ENCODE measurements around the gene NAIF1.

Gene NAIF1

DNA sequence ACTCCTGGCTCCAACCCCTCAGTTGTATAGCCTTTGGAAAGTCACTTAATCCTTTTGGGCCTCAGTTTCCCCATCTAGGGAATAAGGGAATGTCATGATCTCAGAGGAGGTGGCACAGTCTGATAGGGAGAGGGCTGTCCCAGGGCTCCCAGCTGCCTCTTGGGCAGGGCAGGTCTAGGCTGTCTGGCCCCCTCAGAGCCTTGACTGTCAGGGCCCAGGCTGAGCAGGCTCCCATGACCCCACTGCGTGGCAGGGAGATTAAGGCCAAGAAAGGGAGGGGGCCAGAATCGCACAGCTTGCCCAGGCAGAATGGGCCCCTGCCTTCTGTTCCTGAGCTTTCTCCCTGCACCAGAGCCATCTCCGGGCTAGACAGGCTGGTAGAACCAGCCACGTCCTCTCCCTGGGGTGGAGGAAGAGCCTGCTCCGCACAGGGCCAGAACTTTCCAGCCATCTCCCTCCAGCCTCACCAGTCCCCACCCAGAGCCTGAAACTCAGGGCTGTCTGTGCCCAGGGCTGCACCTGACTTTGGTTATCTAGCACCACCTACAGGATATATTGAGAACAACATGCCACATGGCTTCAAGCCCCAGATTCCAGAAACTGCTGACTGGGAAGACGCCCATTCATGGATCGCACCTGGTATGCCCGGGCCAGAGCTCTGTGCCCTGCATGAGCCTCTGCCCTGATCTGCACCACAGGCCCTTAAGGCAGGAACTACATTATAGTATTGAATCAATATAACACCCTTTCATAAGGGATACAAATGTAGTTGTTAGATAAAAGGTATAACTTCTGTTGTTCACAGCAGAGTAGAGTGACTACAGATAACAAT lies 32.1 kb downstream of the NAIF1 start:
- Histone ChIP-seq H3K9me3 (no peaks in the 10 kb centered on the region), H3K4me3 (ENCODE audit: low read depth, low read length) (no peak overlapping the region), H3K4me1 (peaks cover 6% of the 10 kb centered on the region), H3K27me3 (no peaks in the 10 kb centered on the region), H3K36me3 (no peaks in the 10 kb centered on the region)
- DNase-seq: peak; percentile 88
- TF ChIP-seq, protein P1, sequence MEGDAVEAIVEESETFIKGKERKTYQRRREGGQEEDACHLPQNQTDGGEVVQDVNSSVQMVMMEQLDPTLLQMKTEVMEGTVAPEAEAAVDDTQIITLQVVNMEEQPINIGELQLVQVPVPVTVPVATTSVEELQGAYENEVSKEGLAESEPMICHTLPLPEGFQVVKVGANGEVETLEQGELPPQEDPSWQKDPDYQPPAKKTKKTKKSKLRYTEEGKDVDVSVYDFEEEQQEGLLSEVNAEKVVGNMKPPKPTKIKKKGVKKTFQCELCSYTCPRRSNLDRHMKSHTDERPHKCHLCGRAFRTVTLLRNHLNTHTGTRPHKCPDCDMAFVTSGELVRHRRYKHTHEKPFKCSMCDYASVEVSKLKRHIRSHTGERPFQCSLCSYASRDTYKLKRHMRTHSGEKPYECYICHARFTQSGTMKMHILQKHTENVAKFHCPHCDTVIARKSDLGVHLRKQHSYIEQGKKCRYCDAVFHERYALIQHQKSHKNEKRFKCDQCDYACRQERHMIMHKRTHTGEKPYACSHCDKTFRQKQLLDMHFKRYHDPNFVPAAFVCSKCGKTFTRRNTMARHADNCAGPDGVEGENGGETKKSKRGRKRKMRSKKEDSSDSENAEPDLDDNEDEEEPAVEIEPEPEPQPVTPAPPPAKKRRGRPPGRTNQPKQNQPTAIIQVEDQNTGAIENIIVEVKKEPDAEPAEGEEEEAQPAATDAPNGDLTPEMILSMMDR (IDR thresholded peaks at IDR 0.05; ENCODE audit: low read depth, low read length): peak; percentile 88

DNA sequence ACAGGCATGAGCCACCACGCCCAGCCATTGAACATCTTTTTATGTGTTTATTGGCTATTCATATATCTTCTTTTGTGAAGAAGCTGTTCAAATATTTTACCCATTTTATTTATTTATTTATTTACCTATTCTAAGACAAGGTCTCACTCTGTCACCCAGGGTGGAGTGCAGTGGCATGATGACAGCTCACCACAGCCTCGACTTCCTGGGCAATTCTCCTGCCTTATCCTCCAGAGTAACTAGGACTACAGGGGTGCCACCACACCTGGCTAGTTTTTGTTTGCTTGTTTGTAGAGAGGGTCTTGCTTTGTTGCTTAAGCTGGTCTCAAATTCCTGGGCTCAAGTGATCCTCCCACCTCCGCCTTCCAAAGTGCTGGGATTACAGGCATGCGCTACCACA lies 33.5 kb downstream of the NAIF1 start:
- H3K27me3 ChIP-seq: no peaks in the 10 kb centered on the region
- H3K36me3 ChIP-seq: no peaks in the 10 kb centered on the region
- H3K9me3 ChIP-seq: no peaks in the 10 kb centered on the region
- H3K4me1 ChIP-seq: peaks cover 6% of the 10 kb centered on the region
- H3K4me3 ChIP-seq (ENCODE audit: low read depth, low read length): no peak overlapping the region
- no peak for DNase-seq
- TF ChIP-seq, protein P1 (IDR thresholded peaks at IDR 0.05; ENCODE audit: low read depth, low read length): no peak

DNA sequence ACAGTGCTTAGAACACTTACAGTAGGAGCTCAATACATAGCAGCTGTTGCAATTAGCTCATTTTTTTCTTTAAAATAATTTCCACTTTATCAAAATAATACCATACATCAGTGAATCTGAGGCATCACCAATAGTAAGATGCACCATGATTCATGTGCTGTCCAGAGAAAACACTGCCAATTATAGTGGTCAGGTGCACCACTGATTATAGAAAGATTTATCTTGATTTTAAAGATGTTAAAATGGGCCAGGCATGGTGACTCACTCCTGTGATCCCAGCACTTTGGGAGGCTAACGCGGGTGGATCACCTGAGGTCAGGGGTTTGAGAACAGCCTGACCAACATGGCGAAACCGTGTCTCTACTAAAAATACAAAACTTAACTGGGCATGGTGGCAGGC lies 39.4 kb downstream of the NAIF1 start:
- no peak overlapping the region for H3K4me3 ChIP-seq (ENCODE audit: low read depth, low read length)
- no peak for DNase-seq
- H3K4me1 ChIP-seq: no peaks in the 10 kb centered on the region
- H3K9me3 ChIP-seq: no peaks in the 10 kb centered on the region
- no peaks in the 10 kb centered on the region for H3K27me3 ChIP-seq
- TF ChIP-seq, protein P1 (IDR thresholded peaks at IDR 0.05; ENCODE audit: low read depth, low read length): no peak
- no peaks in the 10 kb centered on the region for H3K36me3 ChIP-seq

DNA sequence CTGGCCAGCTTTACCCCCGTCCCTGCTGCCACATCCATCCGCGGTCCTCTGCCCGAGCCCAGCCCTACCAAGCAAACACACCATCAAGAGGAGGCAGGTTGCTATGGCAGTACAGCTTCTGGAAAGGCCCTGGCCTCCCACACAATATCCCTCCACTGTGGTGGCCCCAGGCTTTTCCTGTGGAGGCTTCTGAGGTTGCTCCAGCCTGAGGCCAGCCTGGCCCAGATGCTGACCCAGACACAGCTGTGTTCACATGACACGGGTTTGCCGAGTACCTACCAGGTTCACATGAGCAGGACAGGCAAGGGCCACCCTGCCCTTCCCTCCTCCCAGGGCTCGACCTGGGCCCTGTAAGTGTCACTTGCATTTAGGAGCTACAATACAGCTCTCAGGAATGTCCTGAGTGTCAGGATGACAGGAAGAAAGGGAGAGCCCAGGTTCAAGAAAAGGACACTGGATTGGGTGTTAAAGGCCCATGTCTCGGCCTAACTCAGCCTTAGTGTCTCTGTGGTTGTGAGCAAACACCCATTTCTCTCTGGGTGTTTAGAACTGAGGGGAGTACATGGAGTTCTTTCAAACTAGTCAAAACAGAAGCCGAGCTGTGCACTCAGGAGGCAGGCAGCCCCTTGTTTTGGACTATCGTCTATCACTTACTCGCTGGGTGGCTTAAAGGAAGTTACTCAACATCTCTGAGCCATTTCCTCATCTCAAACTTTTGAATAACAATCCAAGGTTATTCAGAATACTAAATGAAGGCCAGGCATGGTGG lies 40.2 kb downstream of the NAIF1 start:
- no peak for DNase-seq
- no peak overlapping the region for H3K4me3 ChIP-seq (ENCODE audit: low read depth, low read length)
- TF ChIP-seq, protein P1 (IDR thresholded peaks at IDR 0.05; ENCODE audit: low read depth, low read length): no peak
- no peaks in the 10 kb centered on the region for H3K9me3 ChIP-seq
- no peaks in the 10 kb centered on the region for H3K27me3 ChIP-seq
- H3K36me3 ChIP-seq: no peaks in the 10 kb centered on the region
- no peaks in the 10 kb centered on the region for H3K4me1 ChIP-seq

DNA sequence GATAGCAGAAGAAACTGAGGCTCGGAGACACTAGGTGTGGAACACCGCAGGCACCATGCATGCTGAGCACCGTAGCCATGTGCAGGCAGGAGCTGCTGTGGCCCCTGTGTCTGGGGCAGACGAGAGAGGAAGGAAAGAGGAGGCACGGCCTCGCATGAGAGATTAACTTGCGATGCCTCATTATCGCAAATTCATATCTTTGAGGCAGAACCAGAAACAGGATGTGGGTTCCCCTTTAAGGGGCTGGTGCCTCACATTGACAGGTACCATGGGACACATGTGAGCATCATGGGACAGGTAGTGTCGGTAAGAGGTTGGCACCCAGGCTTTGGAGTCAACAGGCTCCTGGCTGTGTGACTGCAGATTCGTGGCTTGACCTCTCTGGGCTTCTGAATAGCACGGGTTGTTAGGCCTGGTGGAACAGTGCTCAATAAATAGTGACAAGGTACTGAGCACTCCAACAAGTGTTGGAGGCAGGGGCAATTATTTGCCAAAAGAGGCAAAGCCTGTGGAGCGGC lies 40.8 kb downstream of the NAIF1 start:
- Histone ChIP-seq H3K36me3 (no peaks in the 10 kb centered on the region), H3K4me1 (no peaks in the 10 kb centered on the region), H3K27me3 (no peaks in the 10 kb centered on the region), H3K4me3 (ENCODE audit: low read depth, low read length) (no peak overlapping the region), H3K9me3 (no peaks in the 10 kb centered on the region)
- no peak for DNase-seq
- TF ChIP-seq, protein P1 (IDR thresholded peaks at IDR 0.05; ENCODE audit: low read depth, low read length): no peak

All from BE2C (cell line).